NCI-H2029 treated with DMSO at 0.1 percent for 48 hours (cell line): ENCODE data around the gene IFITM1.
"Not testable (repeated sequence)": the region's sequence is repeated elsewhere in the genome, so short reads cannot be mapped to it uniquely, and the experiment has no call there.

ENCODE experiments used
- DNase-seq: peaks from one replicate; lab custom pipeline; 2025; lab: John Stamatoyannopoulos, UW

The IFITM1 gene

DNA sequence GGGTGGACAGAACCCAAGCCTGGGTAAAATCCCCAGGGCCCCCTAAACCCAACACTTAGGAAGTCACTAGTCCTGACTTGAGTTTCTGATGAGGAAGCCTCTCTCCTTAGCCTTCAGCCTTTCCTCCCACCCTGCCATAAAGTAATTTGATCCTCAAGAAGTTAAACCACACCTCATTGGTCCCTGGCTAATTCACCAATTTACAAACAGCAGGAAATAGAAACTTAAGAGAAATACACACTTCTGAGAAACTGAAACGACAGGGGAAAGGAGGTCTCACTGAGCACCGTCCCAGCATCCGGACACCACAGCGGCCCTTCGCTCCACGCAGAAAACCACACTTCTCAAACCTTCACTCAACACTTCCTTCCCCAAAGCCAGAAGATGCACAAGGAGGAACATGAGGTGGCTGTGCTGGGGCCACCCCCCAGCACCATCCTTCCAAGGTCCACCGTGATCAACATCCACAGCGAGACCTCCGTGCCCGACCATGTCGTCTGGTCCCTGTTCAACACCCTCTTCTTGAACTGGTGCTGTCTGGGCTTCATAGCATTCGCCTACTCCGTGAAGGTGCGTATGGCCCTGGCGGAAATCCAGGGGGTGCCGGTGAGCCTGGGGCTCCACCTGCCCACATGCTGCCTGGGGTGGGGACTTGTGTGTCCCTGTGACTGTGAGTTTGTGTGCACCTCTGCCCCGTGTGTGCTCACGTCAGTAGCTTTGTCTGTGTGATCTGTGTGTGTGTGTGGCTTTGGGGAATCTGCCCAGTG lies at the start of gene IFITM1:
IFITM1 (plus strand) TSS at position 254 of the 767 bp plus-strand sequence; CDS start at position 385, 131 bp downstream.
- no peak for DNase-seq

GRCh38 chr11:266676-267439 lies 47.0 kb upstream of the IFITM1 start:
- DNase-seq = no peak

DNA sequence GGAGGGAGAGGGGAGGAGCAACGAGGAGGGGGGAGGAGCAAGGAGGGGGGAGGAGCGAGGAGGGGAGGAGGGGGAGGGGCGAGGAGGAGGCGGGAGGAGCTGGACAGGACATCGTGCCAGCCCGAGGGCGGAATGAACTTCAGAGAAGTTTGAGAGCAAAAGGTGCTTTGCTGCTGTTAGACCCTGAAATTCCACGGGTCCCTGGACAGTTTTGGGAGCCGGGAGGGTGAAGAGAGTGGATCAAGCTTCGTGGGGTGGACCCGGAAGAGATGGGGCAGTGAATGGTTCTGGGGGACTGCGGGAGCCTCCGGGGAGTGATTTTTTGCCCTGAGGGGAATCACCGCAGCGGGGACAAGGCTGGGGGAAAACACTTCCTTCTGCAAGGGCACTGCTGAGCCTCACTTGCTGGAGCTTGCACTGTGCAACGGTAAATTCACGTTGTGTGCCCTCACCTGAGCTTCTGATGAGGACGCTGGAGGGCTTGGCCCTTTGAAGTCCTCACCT lies 46.3 kb upstream of the IFITM1 start:
- no peak for DNase-seq

- not testable (repeated sequence) for DNase-seq
Observed at GRCh38 chr11:268716-269145, 45.1 kb upstream of the IFITM1 start.

DNA sequence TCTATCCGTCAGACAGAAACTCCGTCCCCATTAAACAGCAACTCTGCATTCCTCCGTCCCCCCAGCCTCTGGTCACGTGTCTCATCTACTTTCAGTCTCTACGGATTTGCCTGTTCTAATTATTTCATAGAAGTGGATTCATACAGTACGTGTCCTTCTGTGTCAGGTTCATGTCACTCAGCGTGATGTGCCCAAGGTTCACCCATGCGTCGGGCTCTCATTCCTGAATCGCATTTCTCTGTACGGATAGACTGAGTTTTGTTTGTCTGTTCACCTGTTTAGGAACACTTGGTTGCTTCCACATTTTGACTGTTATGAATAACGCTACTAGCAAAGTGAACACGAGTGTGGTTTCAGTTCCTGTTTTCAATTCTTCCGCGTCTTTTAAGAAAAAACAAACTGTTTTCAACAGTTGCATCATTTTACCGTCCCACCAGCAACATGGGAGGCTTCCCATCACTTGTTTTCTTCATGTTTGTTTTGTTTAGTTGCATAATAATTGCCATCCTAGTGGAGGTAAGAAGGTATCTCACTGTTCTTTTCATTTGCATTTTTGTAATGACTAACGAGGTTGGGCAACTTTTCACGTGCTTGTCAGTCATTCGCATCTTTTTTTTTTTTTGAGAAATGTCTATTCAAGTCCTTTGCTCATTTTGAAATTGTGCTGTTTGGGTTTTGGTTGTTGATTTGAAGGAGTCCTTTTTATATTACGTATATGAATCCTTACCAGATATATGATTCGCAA lies 44.5 kb upstream of the IFITM1 start:
- DNase-seq = no peak

DNA sequence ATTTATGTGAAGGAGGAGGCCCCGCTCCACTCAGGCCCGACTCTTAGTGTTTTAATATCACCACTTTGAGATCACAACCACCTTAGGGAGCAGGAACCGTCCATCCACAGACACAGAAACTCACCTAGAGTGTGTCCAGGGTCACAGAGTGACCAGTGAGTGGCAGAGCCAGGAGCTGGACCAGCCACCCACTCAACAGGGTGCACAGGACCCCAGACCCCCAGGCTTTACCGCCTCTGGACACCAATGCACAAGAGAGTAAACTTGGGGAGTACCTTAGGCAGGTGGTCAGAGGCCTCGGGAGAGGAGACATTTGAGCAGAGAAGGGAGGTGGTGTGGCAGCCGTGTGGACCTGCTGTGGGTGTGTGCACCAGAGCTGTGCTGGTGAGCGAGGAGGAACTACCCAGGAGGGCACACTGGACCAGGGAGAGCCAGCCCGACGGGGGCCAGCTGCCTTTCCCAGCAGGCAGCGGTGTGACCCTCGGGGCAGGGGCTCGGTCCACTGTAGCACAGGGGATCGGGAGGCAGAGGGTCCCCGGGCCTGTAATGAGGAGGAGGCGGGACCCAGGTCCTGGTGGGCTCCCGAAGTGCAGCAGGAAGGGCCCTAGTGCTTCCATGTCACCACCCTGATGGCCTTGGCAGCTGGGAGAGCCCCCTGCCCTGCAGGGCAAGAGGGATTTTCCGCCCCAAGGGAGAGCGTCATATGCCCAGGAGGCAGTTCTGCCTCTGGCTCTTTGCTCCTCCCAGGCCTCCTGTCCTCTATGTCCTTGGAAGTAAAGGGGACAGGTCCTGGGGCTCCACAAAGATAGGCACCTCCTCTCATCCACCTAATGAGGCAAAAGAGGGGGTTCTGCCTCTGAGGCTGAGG lies 43.2 kb upstream of the IFITM1 start:
- no peak for DNase-seq

- DNase-seq = no peak
Observed at GRCh38 chr11:271319-271715, 42.5 kb upstream of the IFITM1 start.

- no peak for DNase-seq
Observed at GRCh38 chr11:272195-272930, 41.5 kb upstream of the IFITM1 start.

DNA sequence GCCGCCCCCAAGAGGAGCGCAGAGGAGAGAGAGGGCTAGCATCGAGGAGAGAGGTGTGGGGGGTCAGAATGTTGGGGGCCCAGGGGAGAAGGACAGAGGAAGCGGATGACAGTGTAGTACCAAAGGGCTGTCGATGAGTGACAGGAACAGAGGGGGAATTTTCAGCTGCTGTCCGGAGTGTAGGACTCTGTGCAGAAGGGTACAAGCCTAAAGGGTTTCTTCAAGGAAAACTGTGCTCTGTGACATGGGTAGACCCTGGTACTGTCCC lies 41.0 kb upstream of the IFITM1 start:
- no peak for DNase-seq

- no peak for DNase-seq
Observed at GRCh38 chr11:276219-276618, 37.6 kb upstream of the IFITM1 start.

DNA sequence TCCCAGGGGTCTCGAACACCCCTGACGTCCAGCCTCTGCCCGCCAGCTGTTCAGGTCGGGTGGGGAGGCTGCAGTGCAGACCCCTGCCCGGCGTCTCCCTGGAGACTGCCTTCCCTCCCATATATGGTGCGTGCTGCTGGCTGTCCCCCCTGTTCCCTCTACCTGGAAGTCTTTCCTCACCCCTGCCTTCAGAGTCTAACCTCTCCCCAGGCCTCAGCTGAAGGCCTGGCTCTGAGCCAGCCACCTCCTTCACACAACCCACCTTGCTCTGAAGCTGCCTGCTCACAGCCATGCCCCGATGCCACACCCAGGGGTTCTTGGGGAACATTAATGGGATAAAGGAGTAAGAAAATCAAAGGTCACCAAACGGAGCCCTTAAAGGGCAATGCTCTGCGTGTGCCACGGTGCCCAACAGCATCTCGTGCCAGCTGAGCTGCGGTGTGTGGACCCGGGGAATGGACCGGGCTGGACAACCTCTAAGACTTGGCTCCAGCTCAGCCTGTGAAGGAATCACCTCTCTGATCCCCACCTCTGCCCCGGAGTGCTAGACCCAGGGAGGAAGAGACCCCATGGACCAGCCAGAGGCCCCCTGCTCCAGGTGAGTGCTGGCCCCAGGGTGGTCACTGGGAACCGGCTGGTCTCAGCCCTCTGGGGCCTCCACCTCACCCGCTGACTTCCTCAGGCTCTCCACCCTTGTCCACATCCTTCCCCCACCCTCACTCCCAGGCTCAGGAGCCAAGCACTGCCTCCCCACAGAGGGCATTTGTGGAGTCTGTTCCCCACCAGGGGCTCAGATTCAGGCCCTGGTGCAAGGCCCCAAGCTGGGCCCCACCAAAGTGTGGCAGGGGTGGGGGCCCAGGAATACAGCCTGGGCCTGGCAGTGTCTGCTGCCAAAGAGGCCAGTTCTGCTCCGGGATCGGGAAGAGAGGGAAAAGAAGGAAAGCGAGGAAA lies 35.6 kb upstream of the IFITM1 start, which contains the start of gene NLRP6:
NLRP6 (plus strand) TSS at position 407 of the 951 bp plus-strand sequence; CDS start at position 570, 163 bp downstream.
- no peak for DNase-seq

DNA sequence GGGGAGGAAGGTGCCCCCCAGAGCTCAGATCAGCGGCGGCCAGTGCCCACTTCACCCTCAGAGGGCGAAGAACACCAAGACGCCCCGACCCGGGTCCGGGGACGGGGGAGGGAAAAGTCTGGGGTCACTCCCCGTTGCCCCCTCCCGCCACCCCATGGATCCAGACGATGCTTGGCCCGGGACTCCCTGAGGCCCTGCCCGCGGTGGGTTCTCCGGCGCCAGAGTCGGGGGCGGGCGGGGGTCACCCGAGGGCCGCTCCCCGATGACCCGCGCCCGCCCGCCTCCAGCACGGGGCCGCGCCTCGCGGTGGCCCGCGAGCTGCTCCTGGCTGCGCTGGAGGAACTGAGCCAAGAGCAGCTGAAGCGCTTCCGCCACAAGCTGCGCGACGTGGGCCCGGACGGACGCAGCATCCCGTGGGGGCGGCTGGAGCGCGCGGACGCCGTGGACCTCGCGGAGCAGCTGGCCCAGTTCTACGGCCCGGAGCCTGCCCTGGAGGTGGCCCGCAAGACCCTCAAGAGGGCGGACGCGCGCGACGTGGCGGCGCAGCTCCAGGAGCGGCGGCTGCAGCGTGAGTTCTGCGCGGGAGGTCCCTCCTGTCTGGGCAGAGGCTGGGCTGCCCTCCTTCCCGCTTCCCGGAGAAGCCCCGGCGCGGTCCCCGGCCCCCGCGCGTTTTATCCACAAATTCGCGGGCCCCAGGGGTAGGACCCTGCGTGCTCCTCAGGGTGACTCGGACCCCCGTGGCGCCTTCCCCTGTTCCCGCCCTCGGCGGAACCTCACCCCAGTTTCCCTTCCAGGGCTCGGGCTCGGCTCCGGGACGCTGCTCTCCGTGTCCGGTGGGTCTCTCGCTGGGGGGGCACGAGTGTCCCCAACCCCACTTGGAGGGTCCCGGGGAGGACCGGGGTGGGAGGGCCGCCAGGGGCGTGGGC lies 34.5 kb upstream of the IFITM1 start:
- DNase-seq = no peak

DNA sequence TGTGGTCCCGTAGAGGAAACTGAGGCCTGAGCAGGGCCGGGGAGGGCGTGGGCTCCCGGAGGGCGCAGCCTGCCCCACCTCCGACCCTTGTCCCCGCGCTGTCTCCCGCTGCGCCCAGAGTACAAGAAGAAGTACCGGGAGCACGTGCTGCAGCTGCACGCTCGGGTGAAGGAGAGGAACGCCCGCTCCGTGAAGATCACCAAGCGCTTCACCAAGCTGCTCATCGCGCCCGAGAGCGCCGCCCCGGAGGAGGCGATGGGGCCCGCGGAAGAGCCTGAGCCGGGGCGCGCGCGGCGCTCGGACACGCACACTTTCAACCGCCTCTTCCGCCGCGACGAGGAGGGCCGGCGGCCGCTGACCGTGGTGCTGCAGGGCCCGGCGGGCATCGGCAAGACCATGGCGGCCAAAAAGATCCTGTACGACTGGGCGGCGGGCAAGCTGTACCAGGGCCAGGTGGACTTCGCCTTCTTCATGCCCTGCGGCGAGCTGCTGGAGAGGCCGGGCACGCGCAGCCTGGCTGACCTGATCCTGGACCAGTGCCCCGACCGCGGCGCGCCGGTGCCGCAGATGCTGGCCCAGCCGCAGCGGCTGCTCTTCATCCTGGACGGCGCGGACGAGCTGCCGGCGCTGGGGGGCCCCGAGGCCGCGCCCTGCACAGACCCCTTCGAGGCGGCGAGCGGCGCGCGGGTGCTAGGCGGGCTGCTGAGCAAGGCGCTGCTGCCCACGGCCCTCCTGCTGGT lies 33.7 kb upstream of the IFITM1 start:
- DNase-seq = no peak

DNA sequence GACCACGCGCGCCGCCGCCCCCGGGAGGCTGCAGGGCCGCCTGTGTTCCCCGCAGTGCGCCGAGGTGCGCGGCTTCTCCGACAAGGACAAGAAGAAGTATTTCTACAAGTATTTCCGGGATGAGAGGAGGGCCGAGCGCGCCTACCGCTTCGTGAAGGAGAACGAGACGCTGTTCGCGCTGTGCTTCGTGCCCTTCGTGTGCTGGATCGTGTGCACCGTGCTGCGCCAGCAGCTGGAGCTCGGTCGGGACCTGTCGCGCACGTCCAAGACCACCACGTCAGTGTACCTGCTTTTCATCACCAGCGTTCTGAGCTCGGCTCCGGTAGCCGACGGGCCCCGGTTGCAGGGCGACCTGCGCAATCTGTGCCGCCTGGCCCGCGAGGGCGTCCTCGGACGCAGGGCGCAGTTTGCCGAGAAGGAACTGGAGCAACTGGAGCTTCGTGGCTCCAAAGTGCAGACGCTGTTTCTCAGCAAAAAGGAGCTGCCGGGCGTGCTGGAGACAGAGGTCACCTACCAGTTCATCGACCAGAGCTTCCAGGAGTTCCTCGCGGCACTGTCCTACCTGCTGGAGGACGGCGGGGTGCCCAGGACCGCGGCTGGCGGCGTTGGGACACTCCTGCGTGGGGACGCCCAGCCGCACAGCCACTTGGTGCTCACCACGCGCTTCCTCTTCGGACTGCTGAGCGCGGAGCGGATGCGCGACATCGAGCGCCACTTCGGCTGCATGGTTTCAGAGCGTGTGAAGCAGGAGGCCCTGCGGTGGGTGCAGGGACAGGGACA lies 32.9 kb upstream of the IFITM1 start:
- no peak for DNase-seq

GRCh38 chr11:281486-282161 lies 32.2 kb upstream of the IFITM1 start:
- no peak for DNase-seq

- DNase-seq = no peak
Observed at GRCh38 chr11:282171-282570, 31.7 kb upstream of the IFITM1 start.
